Urothelium cell line (cell line): ENCODE data around the gene DIABLO.

Experiments
- DNase-seq: peaks from one replicate; pipeline ENCODE4 v3.0.0; 2011; ENCODE audit warnings: low spot score, mixed read lengths
- FAIRE-seq: peaks from 2 replicates; lab custom pipeline; 2011; peaks lifted over from hg19 to GRCh38; lab: Jason Lieb, UNC

The DIABLO gene

DNA sequence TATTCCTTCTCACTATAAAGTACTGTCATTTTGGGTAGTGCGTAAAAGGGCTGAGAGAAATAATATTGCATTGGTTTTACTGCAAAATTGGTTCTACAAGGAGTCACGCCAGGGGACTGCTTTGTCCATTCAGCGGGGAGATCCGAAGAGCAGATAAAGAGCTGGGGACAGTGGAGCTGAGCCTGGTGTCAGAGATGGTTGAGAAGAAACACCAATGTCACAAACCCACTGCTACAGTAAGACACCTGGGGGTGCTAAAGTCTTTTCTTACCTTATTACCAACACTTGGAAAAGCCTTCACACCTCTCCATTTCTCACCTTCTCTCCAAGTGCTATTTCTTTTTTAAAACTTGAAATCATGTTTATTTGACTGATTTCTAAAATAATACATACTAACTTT is 66.0 kb downstream of the DIABLO start:
- DNase-seq (no peak), FAIRE-seq (no peak)

DNA sequence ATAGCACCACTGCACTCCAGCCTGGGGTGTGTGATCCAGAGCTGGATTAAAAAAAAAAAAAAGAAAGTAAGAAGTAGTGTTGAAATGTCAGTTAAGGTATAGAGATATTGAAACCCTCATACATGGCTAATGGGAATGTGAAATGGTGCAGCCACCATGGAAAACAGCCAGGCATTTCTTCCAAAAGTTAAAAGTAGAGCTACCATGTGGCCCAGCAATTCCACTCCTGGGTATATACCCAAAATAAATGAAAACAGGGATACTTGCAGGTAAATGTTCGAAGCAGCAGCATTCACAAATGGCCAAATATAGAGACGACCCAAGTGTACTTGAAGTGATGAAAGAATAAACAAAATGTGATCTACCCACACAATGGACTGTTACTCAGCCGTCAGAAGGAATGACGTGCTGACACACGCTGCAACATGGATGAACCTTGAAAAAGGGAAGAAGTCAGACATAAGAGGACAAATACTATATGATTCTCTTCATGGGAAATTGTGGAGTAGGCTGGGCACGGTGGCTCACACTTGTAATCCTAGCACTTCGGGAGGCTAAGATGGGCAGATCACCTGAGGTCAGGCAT is 67.1 kb downstream of the DIABLO start:
- DNase-seq, result no peak
- no peak for FAIRE-seq
